GM23338 (cell line): ENCODE measurements around the gene MUC5AC. TPM values are rescaled to one million over a fixed set of nuclear protein-coding genes. Genes with fewer than 3 reads are reported as not detected.

Experiments
- ATAC-seq: fragments of 200-7000 bp; cut with Tn5 transposase; 3 replicates; pipeline ENCODE4 v1.9.1; 2020
- DNase-seq: peaks from one replicate; pipeline ENCODE4 v3.0.0-alpha.2; 2015; ENCODE audit warnings: low spot score
- H2AFZ ChIP-seq: fragments of 200-600 bp; sonication (generic); 2 replicates; pipeline ENCODE4 v1.8.0; 2016; ENCODE audit warnings: antibody characterized with exemption, mild to moderate bottlenecking, moderate library complexity
- H3F3A ChIP-seq: fragments of 200-600 bp; sonication (generic); replicated peaks from 2 replicates; pipeline ENCODE4 v1.8.0; 2017; ENCODE audit warnings: antibody characterized with exemption, mixed run types, low read depth
- H3K27ac ChIP-seq: fragments of 200-600 bp; sonication (generic); 2 replicates; pipeline ENCODE4 v1.6.1; 2016; ENCODE audit warnings: low read depth
- H3K27me3 ChIP-seq: fragments of 200-600 bp; sonication (generic); 2 replicates; pipeline ENCODE4 v1.8.0; 2016; ENCODE audit warnings: mild to moderate bottlenecking, mixed run types, moderate library complexity; ENCODE audit not compliant: insufficient read depth
- H3K36me3 ChIP-seq: fragments of 200-600 bp; sonication (generic); 2 replicates; pipeline ENCODE4 v1.8.0; 2016; ENCODE audit warnings: mild to moderate bottlenecking; ENCODE audit not compliant: insufficient read depth
- H3K4me1 ChIP-seq: fragments of 200-600 bp; sonication (generic); 2 replicates; pipeline ENCODE4 v1.8.0; 2016; ENCODE audit warnings: mild to moderate bottlenecking, moderate library complexity; ENCODE audit not compliant: insufficient read depth
- H3K4me2 ChIP-seq: fragments of 200-600 bp; sonication (generic); 2 replicates; pipeline ENCODE4 v1.7.1; 2017; ENCODE audit warnings: mixed run types
- H3K4me3 ChIP-seq: fragments of 200-600 bp; sonication (generic); 2 replicates; pipeline ENCODE4 v1.6.1; 2016; ENCODE audit warnings: mixed run types
- H3K79me2 ChIP-seq: fragments of 200-600 bp; sonication (generic); replicated peaks from 2 replicates; pipeline ENCODE4 v1.8.0; 2017; ENCODE audit warnings: mild to moderate bottlenecking; ENCODE audit not compliant: insufficient read depth
- H3K9me2 ChIP-seq: fragments of 200-600 bp; sonication (generic); 2 replicates; pipeline ENCODE4 v1.8.0; 2017; ENCODE audit not compliant: insufficient read depth
- H4K20me1 ChIP-seq: fragments of 200-600 bp; sonication (generic); replicated peaks from 2 replicates; pipeline ENCODE4 v1.8.0; 2017; ENCODE audit warnings: mild to moderate bottlenecking; ENCODE audit not compliant: insufficient read depth
- H3K27ac Mint-ChIP-seq: 2 replicates; pipeline ENCODE4 v1.8.0; 2020; ENCODE audit warnings: inconsistent platforms, mild to moderate bottlenecking, moderate library complexity, mixed read lengths
- H3K27me3 Mint-ChIP-seq: 3 replicates; pipeline ENCODE4 v1.8.0; 2022; ENCODE audit warnings: low read depth, mild to moderate bottlenecking, moderate library complexity, mixed read lengths, inconsistent platforms; ENCODE audit not compliant: insufficient read depth, poor library complexity
- H3K36me3 Mint-ChIP-seq: 3 replicates; pipeline ENCODE4 v1.8.0; 2021; ENCODE audit warnings: low read depth, mild to moderate bottlenecking, inconsistent platforms, moderate library complexity, mixed read lengths
- H3K4me1 Mint-ChIP-seq: 3 replicates; pipeline ENCODE4 v1.8.0; 2020; ENCODE audit warnings: mild to moderate bottlenecking, inconsistent platforms, mixed read lengths
- H3K4me3 Mint-ChIP-seq: 3 replicates; pipeline ENCODE4 v1.8.0; 2021; ENCODE audit warnings: moderate library complexity, mild to moderate bottlenecking, inconsistent platforms, mixed read lengths
- H3K9me3 Mint-ChIP-seq: 3 replicates; pipeline ENCODE4 v1.8.0; 2020; ENCODE audit warnings: moderate library complexity, mild to moderate bottlenecking, inconsistent platforms, mixed read lengths
- CREB1 ChIP-seq: fragments of 250-450 bp; sonication (Bioruptor Pico); IDR thresholded peaks from 2 replicates; pipeline ENCODE4 v1.5.0; 2020; ENCODE audit warnings: low read depth, mild to moderate bottlenecking, moderate library complexity
- EZH2 ChIP-seq: fragments of 200-600 bp; sonication (generic); IDR thresholded peaks from one replicate; pipeline ENCODE4 v1.8.0; 2017; ENCODE audit warnings: antibody characterized with exemption, mild to moderate bottlenecking, low read depth; ENCODE audit not compliant: unreplicated experiment
- EZH2phosphoT487 ChIP-seq: fragments of 200-600 bp; sonication (generic); IDR thresholded peaks from one replicate; pipeline ENCODE4 v1.8.1; 2018; ENCODE audit warnings: antibody characterized with exemption; ENCODE audit not compliant: unreplicated experiment
- JUNB ChIP-seq: IDR thresholded peaks from one replicate; pipeline ENCODE4 v1.6.1; 2016; ENCODE audit warnings: antibody characterized with exemption; ENCODE audit not compliant: unreplicated experiment
- NANOG ChIP-seq: IDR thresholded peaks from 2 replicates; pipeline ENCODE4 v1.6.1; 2016; ENCODE audit warnings: antibody characterized with exemption, borderline replicate concordance
- POLR2AphosphoS5 ChIP-seq: IDR thresholded peaks from 2 replicates; pipeline ENCODE4 v1.6.1; 2016; ENCODE audit warnings: antibody characterized with exemption, low read depth
- STAT1 ChIP-seq: IDR thresholded peaks from one replicate; pipeline ENCODE4 v1.6.1; 2016; ENCODE audit warnings: antibody characterized with exemption; ENCODE audit not compliant: unreplicated experiment
- ZNF114 ChIP-seq: fragments of 250-450 bp; sonication (Bioruptor Pico); IDR thresholded peaks from 2 replicates; pipeline ENCODE4 v1.5.0; 2020; ENCODE audit warnings: mild to moderate bottlenecking, moderate library complexity
- ZNF331 ChIP-seq: fragments of 250-450 bp; sonication (Bioruptor Pico); IDR thresholded peaks from 2 replicates; pipeline ENCODE4 v1.5.0; 2020; ENCODE audit warnings: low read depth, mild to moderate bottlenecking, moderate library complexity
- polyA plus RNA-seq: library from polyadenylated mRNA; unstranded; fragments of >200 nt; fragmentation: Nextera tagmentation; extraction: Ambion mirVana; gene quantifications from 2 replicates; pipeline ENCODE4 v1.2.1, GENCODE V29; 2016
- total RNA-seq: library from RNA; depleted of rRNA; stranded (reverse); fragments of >200 nt; shearing (Covaris generic); gene quantifications from 2 replicates; pipeline ENCODE4 v1.2.3, GENCODE V29; 2014
- TF ChIP-seq, protein P1 (sequence below): IDR thresholded peaks from one replicate; pipeline ENCODE4 v1.6.1; 2018; ENCODE audit warnings: antibody characterized with exemption; ENCODE audit not compliant: unreplicated experiment
- TF ChIP-seq, protein P2 (sequence below): IDR thresholded peaks from 2 replicates; pipeline ENCODE4 v1.6.1; 2016; ENCODE audit warnings: antibody characterized with exemption
- TF ChIP-seq, protein P3 (sequence below): fragments of 250-450 bp; sonication (Bioruptor Pico); IDR thresholded peaks from 2 replicates; pipeline ENCODE4 v1.5.0; 2020; ENCODE audit warnings: mild to moderate bottlenecking, moderate library complexity
- TF ChIP-seq, protein P4 (sequence below), 2 experiments: fragments of 200-600 bp in 1 of 2; sonication (generic) in 1 of 2; conservative IDR thresholded peaks; 2 replicates each; pipeline versions ENCODE4 v1.5.1 to v1.6.1; 2016 to 2017; ENCODE audit warnings: antibody characterized with exemption in 2 of 2, low read depth in 2 of 2, mild to moderate bottlenecking in 2 of 2, moderate library complexity in 1 of 2

MUC5AC gene
- total and polyA plus RNA-seq, 2 experiments from 2014 or later = not detected

DNA sequence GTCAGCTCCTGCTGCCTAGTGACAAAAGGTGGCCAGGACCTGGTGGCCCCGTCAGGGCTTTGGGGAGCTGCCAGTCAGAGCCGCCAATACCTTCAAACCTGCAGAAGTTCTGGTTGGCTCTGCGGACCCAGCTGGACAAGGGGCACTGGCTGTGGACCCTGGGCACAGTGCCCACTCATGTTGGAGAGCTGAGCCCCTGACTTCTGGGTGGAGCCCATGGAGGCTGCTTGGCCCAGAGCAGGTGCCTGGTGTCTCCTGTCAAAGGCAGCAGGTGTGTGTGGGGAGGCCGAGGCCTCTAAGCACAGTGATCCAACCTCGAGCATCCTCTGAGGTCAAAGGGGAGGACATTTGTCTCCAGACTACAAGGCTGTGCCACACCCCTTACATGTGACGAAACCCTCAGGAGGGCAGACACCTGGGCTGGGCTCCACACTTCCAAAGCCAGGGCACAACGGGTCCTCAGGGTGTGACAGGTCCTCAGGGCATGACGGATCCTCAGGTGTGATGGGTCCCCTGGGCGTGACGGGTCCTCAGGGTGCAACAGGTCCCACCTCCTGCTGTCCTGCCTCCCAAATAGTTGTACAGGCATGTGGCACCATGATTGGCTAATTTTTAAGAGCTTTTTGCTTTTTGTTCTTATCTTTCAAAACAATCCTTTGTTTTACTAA is 46.1 kb upstream of the MUC5AC start:
- H3K79me2 ChIP-seq = no peaks in the 10 kb centered on the region
- H2AFZ ChIP-seq = no peak overlapping the region
- Mint-ChIP-seq H3K4me3 (no peak overlapping the region), H3K36me3 (no peaks in the 10 kb centered on the region), H3K4me1 (no peaks in the 10 kb centered on the region; the same call in 2 of the 3 replicates), H3K27me3 (peaks cover 4% of the 10 kb centered on the region), H3K27ac (no peak overlapping the region), H3K9me3 (peaks cover 4% of the 10 kb centered on the region)
- H3K4me1 ChIP-seq = no peaks in the 10 kb centered on the region
- no peak for TF ChIP-seq POLR2AphosphoS5
- no peak for TF ChIP-seq EZH2phosphoT487
- TF ChIP-seq NANOG = no peak
- TF ChIP-seq ZNF114 (CRISPR knock-in tag) = no peak
- no peak for TF ChIP-seq EZH2
- no peak for TF ChIP-seq STAT1
- TF ChIP-seq CREB1 (CRISPR knock-in tag) = no peak
- TF ChIP-seq, protein P1, sequence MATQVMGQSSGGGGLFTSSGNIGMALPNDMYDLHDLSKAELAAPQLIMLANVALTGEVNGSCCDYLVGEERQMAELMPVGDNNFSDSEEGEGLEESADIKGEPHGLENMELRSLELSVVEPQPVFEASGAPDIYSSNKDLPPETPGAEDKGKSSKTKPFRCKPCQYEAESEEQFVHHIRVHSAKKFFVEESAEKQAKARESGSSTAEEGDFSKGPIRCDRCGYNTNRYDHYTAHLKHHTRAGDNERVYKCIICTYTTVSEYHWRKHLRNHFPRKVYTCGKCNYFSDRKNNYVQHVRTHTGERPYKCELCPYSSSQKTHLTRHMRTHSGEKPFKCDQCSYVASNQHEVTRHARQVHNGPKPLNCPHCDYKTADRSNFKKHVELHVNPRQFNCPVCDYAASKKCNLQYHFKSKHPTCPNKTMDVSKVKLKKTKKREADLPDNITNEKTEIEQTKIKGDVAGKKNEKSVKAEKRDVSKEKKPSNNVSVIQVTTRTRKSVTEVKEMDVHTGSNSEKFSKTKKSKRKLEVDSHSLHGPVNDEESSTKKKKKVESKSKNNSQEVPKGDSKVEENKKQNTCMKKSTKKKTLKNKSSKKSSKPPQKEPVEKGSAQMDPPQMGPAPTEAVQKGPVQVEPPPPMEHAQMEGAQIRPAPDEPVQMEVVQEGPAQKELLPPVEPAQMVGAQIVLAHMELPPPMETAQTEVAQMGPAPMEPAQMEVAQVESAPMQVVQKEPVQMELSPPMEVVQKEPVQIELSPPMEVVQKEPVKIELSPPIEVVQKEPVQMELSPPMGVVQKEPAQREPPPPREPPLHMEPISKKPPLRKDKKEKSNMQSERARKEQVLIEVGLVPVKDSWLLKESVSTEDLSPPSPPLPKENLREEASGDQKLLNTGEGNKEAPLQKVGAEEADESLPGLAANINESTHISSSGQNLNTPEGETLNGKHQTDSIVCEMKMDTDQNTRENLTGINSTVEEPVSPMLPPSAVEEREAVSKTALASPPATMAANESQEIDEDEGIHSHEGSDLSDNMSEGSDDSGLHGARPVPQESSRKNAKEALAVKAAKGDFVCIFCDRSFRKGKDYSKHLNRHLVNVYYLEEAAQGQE = no peak
- TF ChIP-seq, protein P2, sequence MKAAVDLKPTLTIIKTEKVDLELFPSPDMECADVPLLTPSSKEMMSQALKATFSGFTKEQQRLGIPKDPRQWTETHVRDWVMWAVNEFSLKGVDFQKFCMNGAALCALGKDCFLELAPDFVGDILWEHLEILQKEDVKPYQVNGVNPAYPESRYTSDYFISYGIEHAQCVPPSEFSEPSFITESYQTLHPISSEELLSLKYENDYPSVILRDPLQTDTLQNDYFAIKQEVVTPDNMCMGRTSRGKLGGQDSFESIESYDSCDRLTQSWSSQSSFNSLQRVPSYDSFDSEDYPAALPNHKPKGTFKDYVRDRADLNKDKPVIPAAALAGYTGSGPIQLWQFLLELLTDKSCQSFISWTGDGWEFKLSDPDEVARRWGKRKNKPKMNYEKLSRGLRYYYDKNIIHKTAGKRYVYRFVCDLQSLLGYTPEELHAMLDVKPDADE = no peak
- no peak for TF ChIP-seq ZNF331 (CRISPR knock-in tag)
- no peak for TF ChIP-seq JUNB
- TF ChIP-seq, protein P3, sequence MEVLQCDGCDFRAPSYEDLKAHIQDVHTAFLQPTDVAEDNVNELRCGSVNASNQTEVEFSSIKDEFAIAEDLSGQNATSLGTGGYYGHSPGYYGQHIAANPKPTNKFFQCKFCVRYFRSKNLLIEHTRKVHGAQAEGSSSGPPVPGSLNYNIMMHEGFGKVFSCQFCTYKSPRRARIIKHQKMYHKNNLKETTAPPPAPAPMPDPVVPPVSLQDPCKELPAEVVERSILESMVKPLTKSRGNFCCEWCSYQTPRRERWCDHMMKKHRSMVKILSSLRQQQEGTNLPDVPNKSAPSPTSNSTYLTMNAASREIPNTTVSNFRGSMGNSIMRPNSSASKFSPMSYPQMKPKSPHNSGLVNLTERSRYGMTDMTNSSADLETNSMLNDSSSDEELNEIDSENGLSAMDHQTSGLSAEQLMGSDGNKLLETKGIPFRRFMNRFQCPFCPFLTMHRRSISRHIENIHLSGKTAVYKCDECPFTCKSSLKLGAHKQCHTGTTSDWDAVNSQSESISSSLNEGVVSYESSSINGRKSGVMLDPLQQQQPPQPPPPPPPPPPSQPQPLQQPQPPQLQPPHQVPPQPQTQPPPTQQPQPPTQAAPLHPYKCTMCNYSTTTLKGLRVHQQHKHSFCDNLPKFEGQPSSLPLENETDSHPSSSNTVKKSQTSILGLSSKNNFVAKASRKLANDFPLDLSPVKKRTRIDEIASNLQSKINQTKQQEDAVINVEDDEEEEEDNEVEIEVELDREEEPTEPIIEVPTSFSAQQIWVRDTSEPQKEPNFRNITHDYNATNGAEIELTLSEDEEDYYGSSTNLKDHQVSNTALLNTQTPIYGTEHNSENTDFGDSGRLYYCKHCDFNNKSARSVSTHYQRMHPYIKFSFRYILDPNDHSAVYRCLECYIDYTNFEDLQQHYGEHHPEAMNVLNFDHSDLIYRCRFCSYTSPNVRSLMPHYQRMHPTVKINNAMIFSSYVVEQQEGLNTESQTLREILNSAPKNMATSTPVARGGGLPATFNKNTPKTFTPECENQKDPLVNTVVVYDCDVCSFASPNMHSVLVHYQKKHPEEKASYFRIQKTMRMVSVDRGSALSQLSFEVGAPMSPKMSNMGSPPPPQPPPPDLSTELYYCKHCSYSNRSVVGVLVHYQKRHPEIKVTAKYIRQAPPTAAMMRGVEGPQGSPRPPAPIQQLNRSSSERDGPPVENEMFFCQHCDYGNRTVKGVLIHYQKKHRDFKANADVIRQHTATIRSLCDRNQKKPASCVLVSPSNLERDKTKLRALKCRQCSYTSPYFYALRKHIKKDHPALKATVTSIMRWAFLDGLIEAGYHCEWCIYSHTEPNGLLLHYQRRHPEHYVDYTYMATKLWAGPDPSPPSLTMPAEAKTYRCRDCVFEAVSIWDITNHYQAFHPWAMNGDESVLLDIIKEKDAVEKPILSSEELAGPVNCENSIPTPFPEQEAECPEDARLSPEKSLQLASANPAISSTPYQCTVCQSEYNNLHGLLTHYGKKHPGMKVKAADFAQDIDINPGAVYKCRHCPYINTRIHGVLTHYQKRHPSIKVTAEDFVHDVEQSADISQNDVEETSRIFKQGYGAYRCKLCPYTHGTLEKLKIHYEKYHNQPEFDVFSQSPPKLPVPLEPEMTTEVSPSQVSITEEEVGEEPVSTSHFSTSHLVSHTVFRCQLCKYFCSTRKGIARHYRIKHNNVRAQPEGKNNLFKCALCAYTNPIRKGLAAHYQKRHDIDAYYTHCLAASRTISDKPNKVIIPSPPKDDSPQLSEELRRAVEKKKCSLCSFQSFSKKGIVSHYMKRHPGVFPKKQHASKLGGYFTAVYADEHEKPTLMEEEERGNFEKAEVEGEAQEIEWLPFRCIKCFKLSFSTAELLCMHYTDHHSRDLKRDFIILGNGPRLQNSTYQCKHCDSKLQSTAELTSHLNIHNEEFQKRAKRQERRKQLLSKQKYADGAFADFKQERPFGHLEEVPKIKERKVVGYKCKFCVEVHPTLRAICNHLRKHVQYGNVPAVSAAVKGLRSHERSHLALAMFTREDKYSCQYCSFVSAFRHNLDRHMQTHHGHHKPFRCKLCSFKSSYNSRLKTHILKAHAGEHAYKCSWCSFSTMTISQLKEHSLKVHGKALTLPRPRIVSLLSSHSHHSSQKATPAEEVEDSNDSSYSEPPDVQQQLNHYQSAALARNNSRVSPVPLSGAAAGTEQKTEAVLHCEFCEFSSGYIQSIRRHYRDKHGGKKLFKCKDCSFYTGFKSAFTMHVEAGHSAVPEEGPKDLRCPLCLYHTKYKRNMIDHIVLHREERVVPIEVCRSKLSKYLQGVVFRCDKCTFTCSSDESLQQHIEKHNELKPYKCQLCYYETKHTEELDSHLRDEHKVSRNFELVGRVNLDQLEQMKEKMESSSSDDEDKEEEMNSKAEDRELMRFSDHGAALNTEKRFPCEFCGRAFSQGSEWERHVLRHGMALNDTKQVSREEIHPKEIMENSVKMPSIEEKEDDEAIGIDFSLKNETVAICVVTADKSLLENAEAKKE (CRISPR knock-in tag) = no peak
- TF ChIP-seq, protein P4, sequence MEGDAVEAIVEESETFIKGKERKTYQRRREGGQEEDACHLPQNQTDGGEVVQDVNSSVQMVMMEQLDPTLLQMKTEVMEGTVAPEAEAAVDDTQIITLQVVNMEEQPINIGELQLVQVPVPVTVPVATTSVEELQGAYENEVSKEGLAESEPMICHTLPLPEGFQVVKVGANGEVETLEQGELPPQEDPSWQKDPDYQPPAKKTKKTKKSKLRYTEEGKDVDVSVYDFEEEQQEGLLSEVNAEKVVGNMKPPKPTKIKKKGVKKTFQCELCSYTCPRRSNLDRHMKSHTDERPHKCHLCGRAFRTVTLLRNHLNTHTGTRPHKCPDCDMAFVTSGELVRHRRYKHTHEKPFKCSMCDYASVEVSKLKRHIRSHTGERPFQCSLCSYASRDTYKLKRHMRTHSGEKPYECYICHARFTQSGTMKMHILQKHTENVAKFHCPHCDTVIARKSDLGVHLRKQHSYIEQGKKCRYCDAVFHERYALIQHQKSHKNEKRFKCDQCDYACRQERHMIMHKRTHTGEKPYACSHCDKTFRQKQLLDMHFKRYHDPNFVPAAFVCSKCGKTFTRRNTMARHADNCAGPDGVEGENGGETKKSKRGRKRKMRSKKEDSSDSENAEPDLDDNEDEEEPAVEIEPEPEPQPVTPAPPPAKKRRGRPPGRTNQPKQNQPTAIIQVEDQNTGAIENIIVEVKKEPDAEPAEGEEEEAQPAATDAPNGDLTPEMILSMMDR (conservative IDR thresholded peaks at IDR 0.05; ENCODE audit: low read depth in 2 of 2) = no peak
- no peaks in the 10 kb centered on the region for H3K27me3 ChIP-seq
- H4K20me1 ChIP-seq = no peaks in the 10 kb centered on the region
- H3K27ac ChIP-seq = no peak overlapping the region
- no peaks in the 10 kb centered on the region for H3K9me2 ChIP-seq
- no peaks in the 10 kb centered on the region for H3F3A ChIP-seq
- ATAC-seq = no peak
- no peak overlapping the region for H3K4me2 ChIP-seq
- no peaks in the 10 kb centered on the region for H3K36me3 ChIP-seq
- no peak for DNase-seq
- H3K4me3 ChIP-seq = no peak overlapping the region
